SK-N-SH (cell line): Measurements from ENCODE around the gene GOLM1.

ENCODE experiments used
- EP300 ChIP-seq, 2 experiments: IDR thresholded peaks; 2 replicates each; pipeline versions ENCODE4 v1.4.0 to v1.6.1; 2012; ENCODE audit warnings: borderline replicate concordance in 1 of 2, low read depth in 1 of 2, low read length in 1 of 2
- EZH2phosphoT487 ChIP-seq: fragments of 200-600 bp; sonication (generic); IDR thresholded peaks from 2 replicates; pipeline ENCODE4 v1.6.1; 2017; ENCODE audit warnings: low read depth, mixed run types, mild to moderate bottlenecking, antibody characterized with exemption, moderate library complexity, borderline replicate concordance
- RFX5 ChIP-seq: IDR thresholded peaks from 2 replicates; pipeline ENCODE4 v1.6.1; 2012; ENCODE audit warnings: mild to moderate bottlenecking, improper control_type of control experiment, low read length
- RXRA ChIP-seq: IDR thresholded peaks from 2 replicates; pipeline ENCODE4 v1.4.0; 2012; ENCODE audit warnings: low read depth, mild to moderate bottlenecking, borderline replicate concordance
- TCF12 ChIP-seq: IDR thresholded peaks from 2 replicates; pipeline ENCODE4 v1.4.0; 2012
- YY1 ChIP-seq: IDR thresholded peaks from 2 replicates; pipeline ENCODE4 v1.4.0; 2012; ENCODE audit warnings: low read depth, mild to moderate bottlenecking
- TF ChIP-seq, protein P1 (sequence below): fragments of 200-600 bp; sonication (generic); IDR thresholded peaks from 2 replicates; pipeline ENCODE4 v1.6.1; 2017; ENCODE audit warnings: antibody characterized with exemption, mild to moderate bottlenecking, moderate library complexity
- TF ChIP-seq, protein P2 (sequence below): IDR thresholded peaks from 2 replicates; pipeline ENCODE4 v1.4.0; 2012; ENCODE audit warnings: low read depth, borderline replicate concordance
- TF ChIP-seq, protein P3 (sequence below): IDR thresholded peaks from 2 replicates; pipeline ENCODE4; 2012
- TF ChIP-seq, protein P4 (sequence below): fragments of 150-350 bp; IDR thresholded peaks from 2 replicates; pipeline ENCODE4 v1.6.1; 2016; ENCODE audit warnings: mild to moderate bottlenecking, low read depth, low read length

DNA sequence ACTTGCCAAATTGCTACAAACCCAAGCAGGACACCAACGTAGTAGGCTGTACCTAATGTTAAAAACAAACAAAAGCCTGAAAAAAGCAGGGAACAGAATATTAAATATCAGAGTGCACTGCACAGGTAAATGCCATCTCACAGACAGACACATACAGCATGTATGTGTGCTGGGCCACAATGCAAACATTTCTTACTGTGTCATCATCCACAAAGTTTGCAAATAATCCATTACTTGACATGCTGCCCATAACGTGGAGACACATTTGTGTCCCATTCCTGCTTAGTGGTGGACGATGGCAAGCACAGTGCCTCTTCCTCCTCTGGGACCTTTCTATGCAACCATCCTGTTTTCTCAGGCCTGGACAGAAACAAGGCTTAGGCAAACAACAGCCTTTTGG, 44.7 kb downstream of the GOLM1 start:
- TF ChIP-seq RXRA (no peak), YY1 (no peak), EZH2phosphoT487 (no peak), EP300 (IDR thresholded peaks at IDR 0.05; ENCODE audit: borderline replicate concordance in 1 of 2, low read depth in 1 of 2, low read length in 1 of 2) (no peak), TCF12 (no peak), RFX5 (no peak)
- TF ChIP-seq, protein P1, sequence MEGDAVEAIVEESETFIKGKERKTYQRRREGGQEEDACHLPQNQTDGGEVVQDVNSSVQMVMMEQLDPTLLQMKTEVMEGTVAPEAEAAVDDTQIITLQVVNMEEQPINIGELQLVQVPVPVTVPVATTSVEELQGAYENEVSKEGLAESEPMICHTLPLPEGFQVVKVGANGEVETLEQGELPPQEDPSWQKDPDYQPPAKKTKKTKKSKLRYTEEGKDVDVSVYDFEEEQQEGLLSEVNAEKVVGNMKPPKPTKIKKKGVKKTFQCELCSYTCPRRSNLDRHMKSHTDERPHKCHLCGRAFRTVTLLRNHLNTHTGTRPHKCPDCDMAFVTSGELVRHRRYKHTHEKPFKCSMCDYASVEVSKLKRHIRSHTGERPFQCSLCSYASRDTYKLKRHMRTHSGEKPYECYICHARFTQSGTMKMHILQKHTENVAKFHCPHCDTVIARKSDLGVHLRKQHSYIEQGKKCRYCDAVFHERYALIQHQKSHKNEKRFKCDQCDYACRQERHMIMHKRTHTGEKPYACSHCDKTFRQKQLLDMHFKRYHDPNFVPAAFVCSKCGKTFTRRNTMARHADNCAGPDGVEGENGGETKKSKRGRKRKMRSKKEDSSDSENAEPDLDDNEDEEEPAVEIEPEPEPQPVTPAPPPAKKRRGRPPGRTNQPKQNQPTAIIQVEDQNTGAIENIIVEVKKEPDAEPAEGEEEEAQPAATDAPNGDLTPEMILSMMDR = no peak
- TF ChIP-seq, protein P2, sequence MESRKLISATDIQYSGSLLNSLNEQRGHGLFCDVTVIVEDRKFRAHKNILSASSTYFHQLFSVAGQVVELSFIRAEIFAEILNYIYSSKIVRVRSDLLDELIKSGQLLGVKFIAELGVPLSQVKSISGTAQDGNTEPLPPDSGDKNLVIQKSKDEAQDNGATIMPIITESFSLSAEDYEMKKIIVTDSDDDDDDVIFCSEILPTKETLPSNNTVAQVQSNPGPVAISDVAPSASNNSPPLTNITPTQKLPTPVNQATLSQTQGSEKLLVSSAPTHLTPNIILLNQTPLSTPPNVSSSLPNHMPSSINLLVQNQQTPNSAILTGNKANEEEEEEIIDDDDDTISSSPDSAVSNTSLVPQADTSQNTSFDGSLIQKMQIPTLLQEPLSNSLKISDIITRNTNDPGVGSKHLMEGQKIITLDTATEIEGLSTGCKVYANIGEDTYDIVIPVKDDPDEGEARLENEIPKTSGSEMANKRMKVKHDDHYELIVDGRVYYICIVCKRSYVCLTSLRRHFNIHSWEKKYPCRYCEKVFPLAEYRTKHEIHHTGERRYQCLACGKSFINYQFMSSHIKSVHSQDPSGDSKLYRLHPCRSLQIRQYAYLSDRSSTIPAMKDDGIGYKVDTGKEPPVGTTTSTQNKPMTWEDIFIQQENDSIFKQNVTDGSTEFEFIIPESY = no peak
- TF ChIP-seq, protein P3, sequence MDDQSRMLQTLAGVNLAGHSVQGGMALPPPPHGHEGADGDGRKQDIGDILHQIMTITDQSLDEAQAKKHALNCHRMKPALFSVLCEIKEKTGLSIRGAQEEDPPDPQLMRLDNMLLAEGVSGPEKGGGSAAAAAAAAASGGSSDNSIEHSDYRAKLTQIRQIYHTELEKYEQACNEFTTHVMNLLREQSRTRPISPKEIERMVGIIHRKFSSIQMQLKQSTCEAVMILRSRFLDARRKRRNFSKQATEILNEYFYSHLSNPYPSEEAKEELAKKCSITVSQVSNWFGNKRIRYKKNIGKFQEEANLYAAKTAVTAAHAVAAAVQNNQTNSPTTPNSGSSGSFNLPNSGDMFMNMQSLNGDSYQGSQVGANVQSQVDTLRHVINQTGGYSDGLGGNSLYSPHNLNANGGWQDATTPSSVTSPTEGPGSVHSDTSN = no peak
- TF ChIP-seq, protein P4, sequence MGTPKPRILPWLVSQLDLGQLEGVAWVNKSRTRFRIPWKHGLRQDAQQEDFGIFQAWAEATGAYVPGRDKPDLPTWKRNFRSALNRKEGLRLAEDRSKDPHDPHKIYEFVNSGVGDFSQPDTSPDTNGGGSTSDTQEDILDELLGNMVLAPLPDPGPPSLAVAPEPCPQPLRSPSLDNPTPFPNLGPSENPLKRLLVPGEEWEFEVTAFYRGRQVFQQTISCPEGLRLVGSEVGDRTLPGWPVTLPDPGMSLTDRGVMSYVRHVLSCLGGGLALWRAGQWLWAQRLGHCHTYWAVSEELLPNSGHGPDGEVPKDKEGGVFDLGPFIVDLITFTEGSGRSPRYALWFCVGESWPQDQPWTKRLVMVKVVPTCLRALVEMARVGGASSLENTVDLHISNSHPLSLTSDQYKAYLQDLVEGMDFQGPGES = no peak
